Natural killer cell (primary cell): ENCODE data around the gene CCDC88C. TPM values are rescaled to one million over a fixed set of nuclear protein-coding genes. Genes with fewer than 3 reads are reported as not detected.

Experiments used
- ATAC-seq, 3 donors: fragments of 150-1000 bp in 2 of 3; fragments of 200-7000 bp in 1 of 3; cut with Tn5 transposase; 1 replicate in 1 of 3; 2 replicates in 2 of 3; pipeline ENCODE4 v1.10.0; 2021; ENCODE audit warnings: mild to moderate bottlenecking in 2 of 3, moderate library complexity in 2 of 3
- DNase-seq, 2 donors: peaks; one replicate each; pipeline versions ENCODE4 v3.0.0 to v3.0.0-alpha.2; 2013 to 2021; ENCODE audit warnings: mixed read lengths in 1 of 2
- H3K27ac ChIP-seq: one replicate; pipeline ENCODE4 v1.5.1; 2013; ENCODE audit warnings: mild to moderate bottlenecking, low read length
- H3K27me3 ChIP-seq: one replicate; pipeline ENCODE4 v1.6.1; 2013; ENCODE audit warnings: low read length; ENCODE audit not compliant: control insufficient read depth, insufficient read depth
- H3K36me3 ChIP-seq: one replicate; pipeline ENCODE4 v1.6.1; 2013; ENCODE audit warnings: low read length; ENCODE audit not compliant: control insufficient read depth, insufficient read depth
- H3K4me1 ChIP-seq: one replicate; pipeline ENCODE4 v1.6.1; 2013; ENCODE audit warnings: low read length; ENCODE audit not compliant: control insufficient read depth, insufficient read depth
- H3K4me3 ChIP-seq: one replicate; pipeline ENCODE4 v1.5.1; 2013; ENCODE audit warnings: low read length
- H3K9me3 ChIP-seq: one replicate; pipeline ENCODE4 v1.6.1; 2013; ENCODE audit warnings: low read length; ENCODE audit not compliant: control insufficient read depth, insufficient read depth
- H3K27ac Mint-ChIP-seq, 2 donors: one replicate each; pipeline ENCODE4 v1.8.0; 2022; ENCODE audit warnings: mild to moderate bottlenecking in 2 of 2, mixed read lengths in 2 of 2, moderate library complexity in 1 of 2
- H3K27me3 Mint-ChIP-seq, 2 donors: one replicate each; pipeline ENCODE4 v1.8.0; 2022; ENCODE audit warnings: low read depth in 2 of 2, mixed read lengths in 2 of 2
- H3K36me3 Mint-ChIP-seq: one replicate; pipeline ENCODE4 v1.8.0; 2022; ENCODE audit warnings: mixed read lengths
- H3K4me1 Mint-ChIP-seq, 2 donors: one replicate each; pipeline ENCODE4 v1.8.0; 2022; ENCODE audit warnings: mixed read lengths in 2 of 2
- H3K4me3 Mint-ChIP-seq: one replicate; pipeline ENCODE4 v1.8.0; 2022; ENCODE audit warnings: mild to moderate bottlenecking, moderate library complexity, mixed read lengths
- H3K9me3 Mint-ChIP-seq, 2 donors: one replicate each; pipeline ENCODE4 v1.8.0; 2022; ENCODE audit warnings: mixed read lengths in 2 of 2
- WGBS: methylation state at CpG from one replicate; pipeline ENCODE4 v1.1.7; 2013; ENCODE audit warnings: missing lambda C conversion rate; ENCODE audit not compliant: insufficient coverage; 5-methylcytosine and 5-hydroxymethylcytosine counted together
- intact Hi-C: fragments of 100-400 bp; cut with micrococcal nuclease; formaldehyde crosslinking; loops from one replicate; pipeline ENCODE4 v1.14.2; 2022
- total RNA-seq, 4 donors: library from RNA; stranded (reverse); fragments of 120-200 nt in 1 of 4; gene quantifications; one replicate each; pipeline versions ENCODE4 v1.2.3 to v1.2.4, GENCODE V29; 2013 to 2022
- TF ChIP-seq, protein P1 (sequence below): fragments of 200-600 bp; IDR thresholded peaks from one replicate; pipeline ENCODE4 v1.8.0; 2022; ENCODE audit warnings: antibody characterized with exemption

CCDC88C gene
- total RNA-seq, 3 donors from 2014 or later (not counting 1 experiment from before 2014, with no cell fraction given), result 432 to 516 (median 438) TPM

- no peaks in the 10 kb centered on the region for H3K27me3 Mint-ChIP-seq
- H3K27ac Mint-ChIP-seq, result peak overlapping the region; percentile 83 to 93
- TF ChIP-seq, protein P1, sequence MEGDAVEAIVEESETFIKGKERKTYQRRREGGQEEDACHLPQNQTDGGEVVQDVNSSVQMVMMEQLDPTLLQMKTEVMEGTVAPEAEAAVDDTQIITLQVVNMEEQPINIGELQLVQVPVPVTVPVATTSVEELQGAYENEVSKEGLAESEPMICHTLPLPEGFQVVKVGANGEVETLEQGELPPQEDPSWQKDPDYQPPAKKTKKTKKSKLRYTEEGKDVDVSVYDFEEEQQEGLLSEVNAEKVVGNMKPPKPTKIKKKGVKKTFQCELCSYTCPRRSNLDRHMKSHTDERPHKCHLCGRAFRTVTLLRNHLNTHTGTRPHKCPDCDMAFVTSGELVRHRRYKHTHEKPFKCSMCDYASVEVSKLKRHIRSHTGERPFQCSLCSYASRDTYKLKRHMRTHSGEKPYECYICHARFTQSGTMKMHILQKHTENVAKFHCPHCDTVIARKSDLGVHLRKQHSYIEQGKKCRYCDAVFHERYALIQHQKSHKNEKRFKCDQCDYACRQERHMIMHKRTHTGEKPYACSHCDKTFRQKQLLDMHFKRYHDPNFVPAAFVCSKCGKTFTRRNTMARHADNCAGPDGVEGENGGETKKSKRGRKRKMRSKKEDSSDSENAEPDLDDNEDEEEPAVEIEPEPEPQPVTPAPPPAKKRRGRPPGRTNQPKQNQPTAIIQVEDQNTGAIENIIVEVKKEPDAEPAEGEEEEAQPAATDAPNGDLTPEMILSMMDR, result no peak
- H3K4me3 Mint-ChIP-seq, result peak overlapping the region; percentile 9
- H3K4me1 ChIP-seq, result peaks cover 26% of the 10 kb centered on the region
- peaks cover 98% of the 10 kb centered on the region for H3K36me3 ChIP-seq
- DNase-seq, result peak in 1 of 2 donors; percentile 26
- no peaks in the 10 kb centered on the region for H3K9me3 Mint-ChIP-seq
- ATAC-seq, result peak in 2 of 3 donors; percentile 31 to 58
- peaks cover 33 to 36% of the 10 kb centered on the region in 2 donors for H3K4me1 Mint-ChIP-seq
- no peaks in the 10 kb centered on the region for H3K27me3 ChIP-seq
- peak overlapping the region; percentile 67 for H3K27ac ChIP-seq
- WGBS, result 51% methylated on average over 14 of the region's 14 CpGs
- no peaks in the 10 kb centered on the region for H3K9me3 ChIP-seq
- no peak overlapping the region for H3K4me3 ChIP-seq
- intact Hi-C loops, result loop anchor here (2.0 kb wide), 1 partner anchor 54 kb away; no protein-coding TSS in a partner anchor
- H3K36me3 Mint-ChIP-seq, result peaks cover 37% of the 10 kb centered on the region
Observed at GRCh38 chr14:91282954-91283645, 134.5 kb downstream of the CCDC88C start.

GRCh38 chr14:91281346-91281745 is 136.3 kb downstream of the CCDC88C start:
- Histone ChIP-seq H3K27ac (no peak overlapping the region), H3K4me3 (no peak overlapping the region), H3K9me3 (no peaks in the 10 kb centered on the region), H3K4me1 (peaks cover 22% of the 10 kb centered on the region), H3K27me3 (no peaks in the 10 kb centered on the region), H3K36me3 (peaks cover 99% of the 10 kb centered on the region)
- H3K36me3 Mint-ChIP-seq, result peaks cover 32% of the 10 kb centered on the region
- peak overlapping the region; percentile 83 to 93 for H3K27ac Mint-ChIP-seq
- no peaks in the 10 kb centered on the region for H3K27me3 Mint-ChIP-seq
- TF ChIP-seq, protein P1, result no peak
- H3K4me3 Mint-ChIP-seq, result no peak overlapping the region
- no peak for ATAC-seq
- no peak for DNase-seq
- WGBS, result 96% methylated on average over 8 of the region's 9 CpGs
- intact Hi-C loops, result no loop called here
- H3K9me3 Mint-ChIP-seq, result no peaks in the 10 kb centered on the region
- H3K4me1 Mint-ChIP-seq, result peaks cover 30 to 36% of the 10 kb centered on the region in 2 donors

DNA sequence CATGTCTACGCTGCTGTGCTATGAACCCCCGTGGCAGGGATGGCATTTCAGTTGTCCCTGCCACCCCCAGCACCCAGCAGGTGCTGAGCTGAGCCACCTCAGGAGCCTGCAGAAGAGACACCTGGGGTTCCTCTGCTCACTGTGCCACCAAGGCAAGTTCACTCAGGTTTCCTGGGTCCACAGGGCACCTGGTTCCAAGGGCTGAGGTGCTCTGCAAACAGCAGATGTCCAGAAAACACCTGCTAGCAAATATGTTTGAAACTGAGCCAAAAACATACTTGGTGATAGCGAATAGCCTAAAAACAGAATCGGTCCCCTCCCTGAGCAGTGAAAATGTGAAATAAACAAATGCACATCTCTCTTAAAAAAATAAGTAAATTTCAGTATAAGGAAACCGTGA is 137.5 kb downstream of the CCDC88C start:
- peaks cover 20 to 30% of the 10 kb centered on the region in 2 donors for H3K4me1 Mint-ChIP-seq
- H3K27ac ChIP-seq, result no peak overlapping the region
- intact Hi-C loops, result no loop called here
- no peaks in the 10 kb centered on the region for H3K9me3 Mint-ChIP-seq
- 95% methylated on average over 5 of the region's 5 CpGs for WGBS
- H3K4me1 ChIP-seq, result peaks cover 21% of the 10 kb centered on the region
- ATAC-seq (no peak), DNase-seq (no peak)
- H3K9me3 ChIP-seq, result no peaks in the 10 kb centered on the region
- no peak overlapping the region for H3K4me3 Mint-ChIP-seq
- H3K27ac Mint-ChIP-seq, result peak overlapping the region; percentile 34 to 51
- TF ChIP-seq, protein P1, result no peak
- peaks cover 95% of the 10 kb centered on the region for H3K36me3 ChIP-seq
- H3K27me3 ChIP-seq, result no peaks in the 10 kb centered on the region
- H3K4me3 ChIP-seq, result no peak overlapping the region
- H3K27me3 Mint-ChIP-seq, result no peaks in the 10 kb centered on the region
- H3K36me3 Mint-ChIP-seq, result peaks cover 21% of the 10 kb centered on the region

- H3K27me3 Mint-ChIP-seq, result no peaks in the 10 kb centered on the region
- TF ChIP-seq, protein P1, result no peak
- Histone ChIP-seq H3K36me3 (peaks cover 95% of the 10 kb centered on the region), H3K4me1 (peaks cover 21% of the 10 kb centered on the region), H3K9me3 (no peaks in the 10 kb centered on the region), H3K27ac (no peak overlapping the region), H3K27me3 (no peaks in the 10 kb centered on the region), H3K4me3 (no peak overlapping the region)
- peaks cover 19 to 32% of the 10 kb centered on the region in 2 donors for H3K4me1 Mint-ChIP-seq
- no peak overlapping the region for H3K4me3 Mint-ChIP-seq
- H3K36me3 Mint-ChIP-seq, result peaks cover 16% of the 10 kb centered on the region
- peak overlapping the region; percentile 51 to 53 for H3K27ac Mint-ChIP-seq
- DNase-seq (no peak), ATAC-seq (no peak)
- 83% methylated on average over 10 of the region's 10 CpGs for WGBS
- H3K9me3 Mint-ChIP-seq, result no peaks in the 10 kb centered on the region
- intact Hi-C loops, result no loop called here
Observed at GRCh38 chr14:91279354-91279753, 138.3 kb downstream of the CCDC88C start.
